Stomach (tissue), 9 donors: ENCODE results near the gene MAGI2. TPM values are rescaled to one million over a fixed set of nuclear protein-coding genes. Genes with fewer than 3 reads are reported as not detected.
A peak's percentile ranks its signal among the peaks of the same experiment; 100 is the strongest.

Experiments
- DNase-seq, 2 donors: peaks; one replicate each; pipeline versions ENCODE4 v3.0.0 to v3.0.0-alpha.2; 2013 to 2019
- H3K27ac ChIP-seq, 5 donors: fragments of 200-600 bp in 4 of 5; sonication (generic) in 4 of 5; one replicate each; pipeline ENCODE4 v1.5.1; 2013 to 2019; ENCODE audit warnings: mild to moderate bottlenecking in 1 of 5, moderate library complexity in 1 of 5
- H3K27me3 ChIP-seq, 3 donors: fragments of 200-600 bp; sonication (generic); one replicate each; pipeline ENCODE4 v1.5.1; 2017 to 2019; ENCODE audit warnings: mixed run types in 1 of 3
- H3K36me3 ChIP-seq, 4 donors: fragments of 200-600 bp; sonication (generic); 1 replicate in 3 of 4; 2 replicates in 1 of 4; pipeline ENCODE4 v1.5.1; 2016 to 2019
- H3K4me1 ChIP-seq, 4 donors: fragments of 200-600 bp; sonication (generic); one replicate each; pipeline ENCODE4 v1.5.1; 2016 to 2019
- H3K4me3 ChIP-seq, 4 donors: fragments of 200-600 bp; sonication (generic) in 3 of 4; one replicate each; pipeline ENCODE4 v1.5.1; 2016 to 2019; ENCODE audit warnings: mild to moderate bottlenecking in 1 of 4
- H3K9me3 ChIP-seq, 4 donors: fragments of 200-600 bp; sonication (generic); one replicate each; pipeline ENCODE4 v1.5.1; 2016 to 2019
- EP300 ChIP-seq: sonication (generic); formaldehyde crosslinking; IDR thresholded peaks from one replicate; pipeline ENCODE4 v1.6.1; 2017; ENCODE audit warnings: antibody characterized with exemption
- POLR2A ChIP-seq, 4 donors: fragments of 450-650 bp; IDR thresholded peaks; one replicate each; pipeline ENCODE4 v1.6.1; 2016; ENCODE audit warnings: antibody characterized with exemption in 4 of 4, control low read depth in 2 of 4, mild to moderate bottlenecking in 1 of 4, moderate library complexity in 1 of 4
- POLR2AphosphoS5 ChIP-seq, 3 donors: sonication (generic); formaldehyde crosslinking; IDR thresholded peaks; one replicate each; pipeline ENCODE4 v1.6.1; 2016; ENCODE audit warnings: antibody characterized with exemption in 3 of 3
- WGBS, 5 donors: extraction: QIAGEN DNeasy Blood & Tissue Kit in 3 of 5; methylation state at CpG; one replicate each; pipeline versions ENCODE4 v1.1.5 to v1.1.7; 2013 to 2018; 5-methylcytosine and 5-hydroxymethylcytosine counted together
- intact Hi-C: fragments of 100-400 bp; cut with DNase I; formaldehyde crosslinking; loops from one replicate; pipeline ENCODE4 v1.15.1; 2023; ENCODE audit warnings: low total_unique reads
- polyA plus RNA-seq, 3 donors: library from polyadenylated mRNA; stranded (reverse); fragments of 200-250 nt; gene quantifications; one replicate each; pipeline ENCODE4 v1.2.3, GENCODE V29; 2013
- total RNA-seq, 5 donors: library from RNA; depleted of rRNA; stranded (reverse); fragments of >200 nt; gene quantifications; one replicate each; pipeline versions ENCODE4 v1.1.0 to v1.2.3, GENCODE V29; 2014 to 2016
- TF ChIP-seq, protein P1 (sequence below), 7 experiments: fragments of 450-650 bp in 4 of 7; fragments of 200-600 bp in 3 of 7; sonication (generic) in 3 of 7; IDR thresholded peaks; one replicate each; pipeline ENCODE4 v1.5.1; 2016 to 2019; ENCODE audit warnings: antibody characterized with exemption in 7 of 7, control low read depth in 2 of 7, mild to moderate bottlenecking in 1 of 7
- donor health status: healthy with polysubstance abuse.
- donor health status: Bipolar disorder and iron deficiency.
- donor health status: healthy.

Gene MAGI2
- total and polyA plus RNA-seq, 8 donors, result 0.92 to 53.9 (median 5.8) TPM

GRCh38 chr7:79300573-79300972 lies 152.9 kb downstream of the MAGI2 start:
- H3K4me1 ChIP-seq, result no peaks in the 10 kb centered on the region
- no peaks in the 10 kb centered on the region for H3K9me3 ChIP-seq
- H3K36me3 ChIP-seq, result no peaks in the 10 kb centered on the region
- TF ChIP-seq EP300, result no peak
- TF ChIP-seq, protein P1, sequence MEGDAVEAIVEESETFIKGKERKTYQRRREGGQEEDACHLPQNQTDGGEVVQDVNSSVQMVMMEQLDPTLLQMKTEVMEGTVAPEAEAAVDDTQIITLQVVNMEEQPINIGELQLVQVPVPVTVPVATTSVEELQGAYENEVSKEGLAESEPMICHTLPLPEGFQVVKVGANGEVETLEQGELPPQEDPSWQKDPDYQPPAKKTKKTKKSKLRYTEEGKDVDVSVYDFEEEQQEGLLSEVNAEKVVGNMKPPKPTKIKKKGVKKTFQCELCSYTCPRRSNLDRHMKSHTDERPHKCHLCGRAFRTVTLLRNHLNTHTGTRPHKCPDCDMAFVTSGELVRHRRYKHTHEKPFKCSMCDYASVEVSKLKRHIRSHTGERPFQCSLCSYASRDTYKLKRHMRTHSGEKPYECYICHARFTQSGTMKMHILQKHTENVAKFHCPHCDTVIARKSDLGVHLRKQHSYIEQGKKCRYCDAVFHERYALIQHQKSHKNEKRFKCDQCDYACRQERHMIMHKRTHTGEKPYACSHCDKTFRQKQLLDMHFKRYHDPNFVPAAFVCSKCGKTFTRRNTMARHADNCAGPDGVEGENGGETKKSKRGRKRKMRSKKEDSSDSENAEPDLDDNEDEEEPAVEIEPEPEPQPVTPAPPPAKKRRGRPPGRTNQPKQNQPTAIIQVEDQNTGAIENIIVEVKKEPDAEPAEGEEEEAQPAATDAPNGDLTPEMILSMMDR (IDR thresholded peaks at IDR 0.05), result no peak
- TF ChIP-seq POLR2AphosphoS5 (IDR thresholded peaks at IDR 0.05), result no peak
- no peak for TF ChIP-seq POLR2A (IDR thresholded peaks at IDR 0.05)
- intact Hi-C loops, result no loop called here
- no peak for DNase-seq
- no peaks in the 10 kb centered on the region for H3K27me3 ChIP-seq
- no peak overlapping the region for H3K27ac ChIP-seq
- H3K4me3 ChIP-seq, result no peak overlapping the region

DNA sequence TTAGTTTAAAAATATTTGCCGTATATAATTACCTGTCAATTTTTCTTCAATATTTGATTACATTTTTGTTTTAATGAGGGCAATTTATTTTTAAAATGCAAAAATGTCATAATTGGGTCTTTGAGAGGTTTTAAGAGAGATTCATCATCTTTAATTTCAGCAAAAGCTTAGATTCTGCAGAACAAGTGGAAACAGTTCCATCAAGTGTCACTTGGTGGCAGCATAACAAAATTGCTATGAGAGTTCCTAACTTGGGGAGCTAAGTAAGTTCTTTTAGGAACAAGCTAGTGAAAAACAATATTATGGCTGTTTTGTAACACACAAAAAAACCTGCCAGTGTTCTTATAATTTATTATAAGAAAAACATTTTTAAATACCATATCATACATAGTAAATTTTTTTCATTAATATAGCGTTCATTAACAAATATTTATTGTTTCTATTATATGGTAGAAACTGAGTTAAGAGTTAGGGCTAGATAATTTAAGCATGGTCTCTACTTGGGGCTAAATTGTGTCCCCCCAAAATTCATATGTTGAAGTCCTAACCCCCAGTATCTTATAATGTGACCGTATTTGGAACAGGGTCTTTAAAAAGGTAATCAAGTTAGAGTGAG lies 155.2 kb downstream of the MAGI2 start:
- WGBS, 5 donors, result 66 to 83% (median 72%) methylated on average over 3 of the region's 3 CpGs
- peaks cover 0 to 6% (median 0%) of the 10 kb centered on the region in 4 donors for H3K4me1 ChIP-seq
- DNase-seq, result peak in 1 of 2 donors; percentile 75
- H3K4me3 ChIP-seq, result no peak overlapping the region
- intact Hi-C loops, result no loop called here
- no peaks in the 10 kb centered on the region for H3K36me3 ChIP-seq
- TF ChIP-seq, protein P1 (IDR thresholded peaks at IDR 0.05), result peak in 5 of 7 experiments; percentile 17 to 71 (median 61)
- TF ChIP-seq EP300 (no peak), POLR2AphosphoS5 (IDR thresholded peaks at IDR 0.05) (no peak), POLR2A (IDR thresholded peaks at IDR 0.05) (no peak)
- no peaks in the 10 kb centered on the region for H3K9me3 ChIP-seq
- no peak overlapping the region for H3K27ac ChIP-seq
- no peaks in the 10 kb centered on the region for H3K27me3 ChIP-seq

- Histone ChIP-seq H3K36me3 (no peaks in the 10 kb centered on the region), H3K27ac (no peak overlapping the region), H3K4me3 (no peak overlapping the region), H3K9me3 (no peaks in the 10 kb centered on the region), H3K27me3 (no peaks in the 10 kb centered on the region), H3K4me1 (peaks cover 0 to 8% (median 0%) of the 10 kb centered on the region in 4 donors)
- DNase-seq, result no peak
- intact Hi-C loops, result no loop called here
- WGBS, 5 donors, result 64 to 79% (median 78%) methylated on average over 1 of the region's 1 CpG
- TF ChIP-seq POLR2AphosphoS5 (IDR thresholded peaks at IDR 0.05), result no peak
Measured at GRCh38 chr7:79296553-79297320, 156.7 kb downstream of the MAGI2 start.

DNA sequence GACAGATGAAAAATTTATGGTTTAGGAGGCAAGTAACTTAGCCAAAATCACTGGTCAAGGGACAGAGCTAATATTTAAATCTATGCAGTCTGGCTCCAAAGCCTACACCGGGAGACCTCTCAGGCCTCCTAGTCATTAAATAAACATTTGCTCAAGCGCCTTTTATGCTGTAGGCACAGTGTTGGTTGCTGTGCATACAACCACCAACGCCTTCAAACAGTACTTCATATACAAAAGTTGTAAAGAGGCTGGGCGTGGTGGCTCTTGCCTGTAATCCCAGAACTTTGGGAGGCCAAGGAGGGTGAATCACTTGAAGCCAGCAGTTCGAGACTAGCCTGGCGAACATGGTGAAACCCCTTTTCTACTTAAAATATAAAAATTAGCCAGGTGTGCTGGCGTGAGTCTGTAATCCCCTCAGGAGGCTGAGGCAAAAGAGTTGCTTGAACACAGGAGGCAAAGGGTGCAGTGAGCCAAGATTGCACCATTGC lies 159.8 kb downstream of the MAGI2 start:
- Histone ChIP-seq H3K36me3 (no peaks in the 10 kb centered on the region), H3K9me3 (no peaks in the 10 kb centered on the region), H3K27ac (peak overlapping the region in 2 of 5 donors; percentile 8 to 23), H3K27me3 (no peaks in the 10 kb centered on the region), H3K4me1 (peaks cover 0 to 8% (median 0%) of the 10 kb centered on the region in 4 donors), H3K4me3 (no peak overlapping the region)
- 35 to 68% (median 43%) methylated on average over 7 of the region's 7 CpGs for WGBS, 5 donors
- TF ChIP-seq EP300 (no peak), POLR2AphosphoS5 (IDR thresholded peaks at IDR 0.05) (peak in 1 of 3 donors; percentile 34), POLR2A (IDR thresholded peaks at IDR 0.05) (no peak)
- TF ChIP-seq, protein P1 (IDR thresholded peaks at IDR 0.05), result no peak
- intact Hi-C loops, result no loop called here
- peak; percentile 60 to 67 for DNase-seq
